Stimulated activated naive B cell treated with anti-CD40 and anti-IgM and Interleukin-4, amounts not matched to agents 10 μg/mL and 1 μg/mL and 100 μg/mL, for 72 hours (primary cell): ENCODE measurements around the gene PIF1.

Experiments used
- ATAC-seq, 2 donors: fragments of 150-1000 bp; cut with Tn5 transposase; replicated peaks; 2 replicates each; pipeline ENCODE4 v1.10.0; 2021; ENCODE audit warnings: moderate library complexity in 1 of 2
- DNase-seq: peaks from one replicate; pipeline ENCODE4 v3.0.0; 2021
- H3K27ac Mint-ChIP-seq: one replicate; pipeline ENCODE4 v1.8.0; 2022; ENCODE audit warnings: mild to moderate bottlenecking, mixed read lengths
- H3K27me3 Mint-ChIP-seq, 2 donors: one replicate each; pipeline ENCODE4 v1.8.0; 2022; ENCODE audit warnings: mixed read lengths in 2 of 2
- H3K36me3 Mint-ChIP-seq, 2 donors: one replicate each; pipeline ENCODE4 v1.8.0; 2022; ENCODE audit warnings: mixed read lengths in 2 of 2, mild to moderate bottlenecking in 1 of 2
- H3K4me1 Mint-ChIP-seq, 2 donors: one replicate each; pipeline ENCODE4 v1.8.0; 2022; ENCODE audit warnings: mixed read lengths in 2 of 2, mild to moderate bottlenecking in 1 of 2
- H3K4me3 Mint-ChIP-seq, 2 donors: one replicate each; pipeline ENCODE4 v1.8.0; 2022; ENCODE audit warnings: mild to moderate bottlenecking in 2 of 2, mixed read lengths in 2 of 2, moderate library complexity in 1 of 2
- H3K9me3 Mint-ChIP-seq, 2 donors: one replicate each; pipeline ENCODE4 v1.8.0; 2022; ENCODE audit warnings: mixed read lengths in 2 of 2, mild to moderate bottlenecking in 1 of 2

PIF1 gene, protein sequence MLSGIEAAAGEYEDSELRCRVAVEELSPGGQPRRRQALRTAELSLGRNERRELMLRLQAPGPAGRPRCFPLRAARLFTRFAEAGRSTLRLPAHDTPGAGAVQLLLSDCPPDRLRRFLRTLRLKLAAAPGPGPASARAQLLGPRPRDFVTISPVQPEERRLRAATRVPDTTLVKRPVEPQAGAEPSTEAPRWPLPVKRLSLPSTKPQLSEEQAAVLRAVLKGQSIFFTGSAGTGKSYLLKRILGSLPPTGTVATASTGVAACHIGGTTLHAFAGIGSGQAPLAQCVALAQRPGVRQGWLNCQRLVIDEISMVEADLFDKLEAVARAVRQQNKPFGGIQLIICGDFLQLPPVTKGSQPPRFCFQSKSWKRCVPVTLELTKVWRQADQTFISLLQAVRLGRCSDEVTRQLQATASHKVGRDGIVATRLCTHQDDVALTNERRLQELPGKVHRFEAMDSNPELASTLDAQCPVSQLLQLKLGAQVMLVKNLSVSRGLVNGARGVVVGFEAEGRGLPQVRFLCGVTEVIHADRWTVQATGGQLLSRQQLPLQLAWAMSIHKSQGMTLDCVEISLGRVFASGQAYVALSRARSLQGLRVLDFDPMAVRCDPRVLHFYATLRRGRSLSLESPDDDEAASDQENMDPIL

DNA sequence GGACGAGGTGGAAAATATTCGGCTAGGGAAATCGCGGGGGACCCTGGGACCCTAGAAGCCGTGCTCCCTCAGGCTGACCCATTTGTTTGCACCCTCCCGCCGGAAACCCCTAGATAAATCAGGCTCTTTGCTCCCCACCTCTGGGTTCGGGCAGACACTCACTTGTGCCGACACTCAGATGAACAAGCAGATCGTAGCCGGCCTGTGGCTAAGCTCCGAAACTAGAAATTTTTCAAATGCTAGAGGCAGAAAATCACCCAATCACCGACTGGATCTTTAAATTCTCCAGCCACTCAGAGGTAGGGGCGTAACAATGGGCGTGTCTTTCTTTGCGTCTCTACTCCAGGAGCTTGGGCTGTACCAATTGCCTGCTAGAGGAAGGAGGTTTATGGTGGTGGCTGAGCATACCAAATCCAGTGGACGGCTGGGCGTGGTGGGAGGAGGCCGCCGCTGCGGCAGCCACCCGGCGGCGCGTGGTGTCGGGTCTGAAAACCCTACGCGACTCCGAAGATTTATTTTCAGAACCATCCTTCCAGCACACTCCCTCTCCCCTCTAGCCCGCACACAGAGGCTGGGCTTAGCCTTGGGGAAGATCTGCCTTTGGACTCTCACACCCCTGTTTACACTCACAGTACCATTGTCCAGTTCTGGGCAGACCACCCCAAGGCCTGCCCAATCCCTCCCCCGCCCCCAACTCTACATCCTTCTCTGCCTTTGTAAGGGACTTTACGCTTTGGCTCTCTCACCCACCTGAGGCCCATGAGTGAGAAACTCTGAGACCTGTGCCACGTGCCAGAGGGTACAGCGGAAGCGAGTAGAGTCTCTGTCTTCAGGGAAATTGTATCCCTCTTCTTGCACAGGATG lies at the start of gene PIF1:
PIF1 (minus strand) TSS at position 217 of the 864 bp plus-strand sequence. CDS start 1,312 bp downstream, outside the sequence.
- H3K27ac Mint-ChIP-seq, result peak within 1 kb of the TSS; percentile 89
- H3K9me3 Mint-ChIP-seq, result peaks cover 0 to 1% of the 10 kb centered on the region in 2 donors
- H3K4me1 Mint-ChIP-seq, result peaks cover 26 to 38% of the 10 kb centered on the region in 2 donors
- ATAC-seq (peak; percentile 93 to 96), DNase-seq (peak; percentile 91)
- peaks cover 12 to 18% of the 10 kb centered on the region in 2 donors for H3K27me3 Mint-ChIP-seq
- H3K4me3 Mint-ChIP-seq, result peak within 1 kb of the TSS; percentile 81 to 88
- peaks cover 1 to 9% of the 10 kb centered on the region in 2 donors for H3K36me3 Mint-ChIP-seq

DNA sequence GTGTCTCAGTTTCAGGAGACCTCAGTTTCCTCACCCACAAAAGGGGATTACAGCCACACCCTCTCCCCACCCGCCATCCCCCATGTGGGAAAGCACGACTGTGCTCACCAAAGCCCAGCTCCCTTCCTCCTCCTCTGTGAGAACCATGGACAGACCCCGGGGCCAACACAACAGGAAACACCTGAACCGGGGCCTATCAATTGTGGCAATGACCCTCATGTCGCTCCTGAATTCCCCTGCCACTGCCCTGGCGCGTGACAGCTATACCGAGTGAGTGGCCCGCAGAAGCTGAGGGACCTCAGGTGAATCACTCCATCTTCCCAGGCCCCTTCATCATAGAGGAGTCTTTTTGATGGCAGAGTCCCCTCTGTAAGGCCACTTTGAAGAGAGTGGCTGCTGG lies 44.9 kb upstream of the PIF1 start:
- H3K4me3 Mint-ChIP-seq, result no peak overlapping the region
- peaks cover 26 to 37% of the 10 kb centered on the region in 2 donors for H3K36me3 Mint-ChIP-seq
- H3K9me3 Mint-ChIP-seq, result peaks cover 3 to 4% of the 10 kb centered on the region in 2 donors
- no peaks in the 10 kb centered on the region for H3K27me3 Mint-ChIP-seq
- DNase-seq, result no peak
- peaks cover 22 to 40% of the 10 kb centered on the region in 2 donors for H3K4me1 Mint-ChIP-seq
- peak overlapping the region; percentile 42 for H3K27ac Mint-ChIP-seq
- no peak for ATAC-seq

DNA sequence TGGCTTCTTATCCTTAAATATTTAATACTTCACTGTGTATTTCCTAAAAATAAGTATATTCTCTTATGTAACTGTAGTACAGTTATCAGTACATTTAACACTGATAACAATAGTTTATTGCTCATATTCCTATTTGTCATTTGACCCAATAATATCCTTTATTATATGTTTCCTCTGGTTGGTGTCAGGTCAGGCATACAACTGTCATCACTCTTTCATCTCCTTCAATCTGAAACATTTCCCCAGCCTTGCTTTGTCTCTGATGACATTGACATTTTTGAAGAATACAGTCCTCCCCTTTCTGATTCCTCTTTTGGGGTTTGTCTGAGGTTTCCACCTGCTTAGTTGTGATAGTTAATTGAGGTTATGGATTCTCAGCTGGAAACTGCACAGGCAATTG lies 44.1 kb upstream of the PIF1 start:
- Mint-ChIP-seq H3K27me3 (no peaks in the 10 kb centered on the region), H3K27ac (no peak overlapping the region), H3K4me3 (no peak overlapping the region), H3K4me1 (peaks cover 21 to 43% of the 10 kb centered on the region in 2 donors), H3K9me3 (peaks cover 3 to 4% of the 10 kb centered on the region in 2 donors), H3K36me3 (peaks cover 27 to 43% of the 10 kb centered on the region in 2 donors)
- DNase-seq, result no peak
- ATAC-seq, result no peak

DNA sequence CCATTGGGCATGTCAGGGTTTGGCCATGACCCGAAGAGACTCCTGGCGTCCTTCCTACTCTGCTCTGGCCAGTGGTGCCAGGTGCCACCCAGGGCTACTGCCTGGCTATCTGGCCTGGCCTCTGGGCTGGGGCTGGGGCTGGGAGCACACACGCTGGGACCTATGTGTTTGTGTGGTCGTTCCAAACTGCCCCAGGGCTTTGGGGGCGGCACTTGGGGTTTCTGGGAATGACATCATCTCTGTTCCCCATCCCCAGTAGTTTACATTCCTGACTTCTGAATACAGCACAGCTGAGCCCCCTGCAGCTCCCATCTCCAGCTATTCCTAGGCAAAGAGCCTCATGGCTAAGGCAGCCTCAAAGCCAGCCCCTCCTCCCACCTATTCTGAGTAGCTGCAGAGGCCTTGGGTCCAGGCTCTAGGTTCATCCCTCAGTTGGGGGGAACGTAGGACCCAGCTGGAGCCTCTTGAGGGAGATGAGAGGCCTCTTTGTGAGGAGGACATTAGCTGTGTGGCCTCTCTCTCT lies 40.6 kb upstream of the PIF1 start:
- peaks cover 31 to 57% of the 10 kb centered on the region in 2 donors for H3K4me1 Mint-ChIP-seq

DNA sequence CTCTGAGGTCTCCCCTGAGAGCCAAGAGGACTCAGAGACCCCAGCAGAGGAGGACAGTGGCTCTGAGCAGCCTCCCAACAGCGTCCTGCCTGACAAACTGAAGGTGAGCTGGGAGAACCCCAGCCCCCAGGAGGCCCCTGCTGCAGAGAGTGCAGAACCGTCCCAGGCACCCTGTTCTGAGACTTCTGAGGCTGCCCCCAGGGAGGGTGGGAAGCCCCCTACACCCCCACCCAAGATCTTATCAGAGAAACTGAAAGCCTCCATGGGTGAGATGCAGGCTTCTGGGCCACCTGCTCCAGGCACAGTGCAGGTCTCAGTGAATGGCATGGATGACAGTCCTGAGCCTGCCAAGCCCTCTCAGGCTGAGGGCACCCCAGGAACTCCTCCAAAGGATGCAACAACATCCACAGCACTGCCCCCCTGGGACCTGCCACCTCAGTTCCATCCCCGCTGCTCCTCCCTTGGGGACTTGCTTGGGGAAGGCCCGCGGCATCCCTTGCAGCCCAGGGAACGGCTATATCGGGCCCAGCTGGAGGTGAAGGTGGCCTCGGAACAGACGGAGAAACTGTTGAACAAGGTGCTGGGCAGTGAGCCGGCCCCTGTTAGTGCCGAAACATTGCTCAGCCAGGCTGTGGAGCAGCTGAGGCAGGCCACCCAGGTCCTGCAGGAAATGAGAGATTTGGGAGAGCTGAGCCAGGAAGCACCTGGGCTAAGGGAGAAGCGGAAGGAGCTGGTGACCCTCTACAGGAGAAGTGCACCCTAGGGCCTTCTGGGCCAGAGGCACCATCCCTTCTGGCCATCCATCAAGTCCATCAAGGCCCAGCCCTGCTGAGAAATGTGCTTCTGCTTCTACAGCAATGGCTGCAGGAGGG lies 39.9 kb upstream of the PIF1 start:
- peak overlapping the region in 1 of 2 donors; percentile 25 for H3K4me3 Mint-ChIP-seq
- H3K9me3 Mint-ChIP-seq, result peaks cover 3 to 4% of the 10 kb centered on the region in 2 donors
- H3K4me1 Mint-ChIP-seq, result peaks cover 31 to 53% of the 10 kb centered on the region in 2 donors
- ATAC-seq, result peak; percentile 78 to 92
- peaks cover 49 to 67% of the 10 kb centered on the region in 2 donors for H3K36me3 Mint-ChIP-seq
- no peaks in the 10 kb centered on the region for H3K27me3 Mint-ChIP-seq
- H3K27ac Mint-ChIP-seq, result peak overlapping the region; percentile 72
- DNase-seq, result peak; percentile 39

More for the DNA sequence above, 40.6 kb upstream of the PIF1 start:
- ATAC-seq, result no peak
- Mint-ChIP-seq H3K36me3 (peaks cover 49 to 65% of the 10 kb centered on the region in 2 donors), H3K27ac (no peak overlapping the region), H3K9me3 (peaks cover 3 to 4% of the 10 kb centered on the region in 2 donors), H3K27me3 (no peaks in the 10 kb centered on the region), H3K4me3 (no peak overlapping the region)
- no peak for DNase-seq

DNA sequence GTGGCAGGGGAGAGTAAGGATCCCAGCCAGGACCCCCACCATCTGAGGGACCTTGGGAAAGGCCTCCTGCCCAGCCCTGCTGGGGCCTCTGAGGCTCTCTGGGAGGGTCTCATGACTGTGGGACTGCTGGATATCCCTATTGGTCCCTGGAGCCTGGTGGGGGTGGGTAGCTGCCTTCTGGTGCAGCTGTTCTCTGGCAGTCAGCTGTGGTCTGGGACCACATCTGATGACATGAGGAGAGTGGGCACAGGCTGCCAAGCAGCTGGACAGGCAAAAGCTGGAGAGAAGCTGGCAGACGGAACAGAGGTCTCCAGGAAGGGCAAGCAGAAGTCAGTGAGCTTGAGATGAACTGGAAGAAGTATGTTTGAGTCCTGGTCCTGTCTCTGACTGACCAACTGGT lies 38.6 kb upstream of the PIF1 start:
- H3K9me3 Mint-ChIP-seq, result no peaks in the 10 kb centered on the region
- DNase-seq, result no peak
- no peak for ATAC-seq
- H3K27me3 Mint-ChIP-seq, result no peaks in the 10 kb centered on the region
- H3K27ac Mint-ChIP-seq, result peak overlapping the region; percentile 62
- peaks cover 45 to 62% of the 10 kb centered on the region in 2 donors for H3K36me3 Mint-ChIP-seq
- peaks cover 26 to 47% of the 10 kb centered on the region in 2 donors for H3K4me1 Mint-ChIP-seq
- H3K4me3 Mint-ChIP-seq, result no peak overlapping the region

DNA sequence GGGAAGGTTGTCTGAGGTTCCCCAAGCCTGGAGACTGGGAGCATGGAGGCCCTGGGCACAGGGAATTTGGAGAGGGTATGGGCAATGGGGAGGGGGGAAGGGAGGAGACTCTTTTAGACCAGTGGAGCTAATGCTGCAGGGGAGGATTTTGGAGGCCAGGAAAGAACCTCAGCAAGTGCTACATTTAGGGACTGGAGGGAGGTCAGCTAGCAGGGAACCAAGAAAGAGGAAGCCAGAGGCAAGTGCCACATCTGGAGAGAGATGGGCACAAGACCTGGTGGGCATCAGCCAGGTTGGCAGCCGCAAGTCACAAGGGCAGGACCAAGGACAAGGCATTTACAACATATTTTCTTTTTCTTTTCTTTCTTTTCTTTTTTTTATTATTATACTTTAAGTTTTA lies 37.0 kb upstream of the PIF1 start:
- DNase-seq, result no peak
- Mint-ChIP-seq H3K9me3 (no peaks in the 10 kb centered on the region), H3K27ac (peak overlapping the region; percentile 7), H3K4me3 (no peak overlapping the region), H3K36me3 (peaks cover 57 to 72% of the 10 kb centered on the region in 2 donors), H3K27me3 (no peaks in the 10 kb centered on the region), H3K4me1 (peaks cover 35 to 64% of the 10 kb centered on the region in 2 donors)
- no peak for ATAC-seq

DNA sequence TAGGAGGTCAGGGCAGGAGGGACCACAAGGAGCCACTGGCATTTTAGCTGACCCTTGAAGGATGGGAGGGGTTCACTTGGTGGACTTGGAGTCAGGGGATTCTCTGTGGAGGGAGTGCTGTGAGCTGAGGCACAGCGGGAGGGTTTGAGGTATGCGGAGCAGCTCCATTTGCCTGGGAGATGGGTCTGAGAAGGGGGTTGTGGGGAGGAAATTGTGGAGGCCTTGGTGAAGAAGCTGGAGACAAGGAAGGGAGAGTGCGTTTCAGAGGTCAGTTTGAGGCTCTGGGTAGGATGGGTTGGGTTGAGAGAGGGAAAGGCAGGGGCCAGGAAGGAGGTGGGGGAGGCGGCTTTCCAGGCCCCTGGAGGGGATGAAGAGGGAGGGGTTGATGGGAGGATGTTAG lies 36.5 kb upstream of the PIF1 start:
- ATAC-seq (no peak), DNase-seq (no peak)
- peaks cover 35 to 68% of the 10 kb centered on the region in 2 donors for H3K4me1 Mint-ChIP-seq
- H3K9me3 Mint-ChIP-seq, result no peaks in the 10 kb centered on the region
- H3K4me3 Mint-ChIP-seq, result no peak overlapping the region
- no peaks in the 10 kb centered on the region for H3K27me3 Mint-ChIP-seq
- peaks cover 55 to 72% of the 10 kb centered on the region in 2 donors for H3K36me3 Mint-ChIP-seq
- H3K27ac Mint-ChIP-seq, result peak overlapping the region; percentile 7

DNA sequence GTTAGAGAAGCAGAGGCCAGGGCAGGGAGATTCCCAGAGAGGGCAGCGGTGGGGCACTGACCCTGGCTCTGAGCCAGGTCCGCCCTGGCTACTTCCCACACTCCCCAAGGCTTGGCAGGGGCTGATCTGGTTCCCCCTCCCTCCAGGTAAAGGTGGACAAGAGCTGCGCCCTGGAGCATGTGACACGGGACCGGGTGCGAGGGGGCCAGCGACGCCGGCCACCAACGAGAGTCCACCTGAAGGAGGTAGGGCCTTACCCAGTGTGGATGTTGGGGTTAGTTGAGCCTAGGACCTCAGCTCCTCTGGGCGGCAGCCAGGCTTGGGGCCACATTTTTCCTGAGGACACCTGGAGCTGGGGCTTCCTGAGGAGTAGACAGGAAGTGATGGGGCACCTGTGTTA lies 35.9 kb upstream of the PIF1 start:
- H3K36me3 Mint-ChIP-seq, result peaks cover 55 to 71% of the 10 kb centered on the region in 2 donors
- ATAC-seq (no peak), DNase-seq (no peak)
- peaks cover 36 to 75% of the 10 kb centered on the region in 2 donors for H3K4me1 Mint-ChIP-seq
- H3K27ac Mint-ChIP-seq, result no peak overlapping the region
- no peak overlapping the region for H3K4me3 Mint-ChIP-seq
- no peaks in the 10 kb centered on the region for H3K27me3 Mint-ChIP-seq
- H3K9me3 Mint-ChIP-seq, result no peaks in the 10 kb centered on the region

DNA sequence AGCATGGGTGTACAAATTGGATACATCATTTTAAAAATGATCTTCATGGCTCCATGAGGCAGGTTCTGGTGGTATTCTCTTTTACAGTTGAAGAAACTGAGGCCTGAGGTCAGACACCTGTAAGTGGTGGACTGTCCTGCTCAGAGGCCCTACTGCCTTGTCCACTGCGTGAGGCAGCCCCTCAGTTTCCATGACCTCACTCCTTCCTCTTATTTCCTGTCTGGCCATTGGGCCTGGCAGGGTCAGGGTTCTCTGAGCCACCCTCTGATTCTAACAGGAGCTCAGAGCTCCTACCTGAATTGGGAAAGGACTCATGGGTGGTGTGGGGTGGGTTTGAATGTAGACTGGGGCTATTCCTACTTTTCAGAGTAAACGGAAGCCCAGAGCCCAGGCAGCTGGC lies 33.8 kb upstream of the PIF1 start:
- no peak for DNase-seq
- H3K4me1 Mint-ChIP-seq, result peaks cover 43 to 75% of the 10 kb centered on the region in 2 donors
- H3K27me3 Mint-ChIP-seq, result no peaks in the 10 kb centered on the region
- no peak overlapping the region for H3K27ac Mint-ChIP-seq
- no peaks in the 10 kb centered on the region for H3K9me3 Mint-ChIP-seq
- peaks cover 66 to 77% of the 10 kb centered on the region in 2 donors for H3K36me3 Mint-ChIP-seq
- no peak for ATAC-seq
- H3K4me3 Mint-ChIP-seq, result no peak overlapping the region

DNA sequence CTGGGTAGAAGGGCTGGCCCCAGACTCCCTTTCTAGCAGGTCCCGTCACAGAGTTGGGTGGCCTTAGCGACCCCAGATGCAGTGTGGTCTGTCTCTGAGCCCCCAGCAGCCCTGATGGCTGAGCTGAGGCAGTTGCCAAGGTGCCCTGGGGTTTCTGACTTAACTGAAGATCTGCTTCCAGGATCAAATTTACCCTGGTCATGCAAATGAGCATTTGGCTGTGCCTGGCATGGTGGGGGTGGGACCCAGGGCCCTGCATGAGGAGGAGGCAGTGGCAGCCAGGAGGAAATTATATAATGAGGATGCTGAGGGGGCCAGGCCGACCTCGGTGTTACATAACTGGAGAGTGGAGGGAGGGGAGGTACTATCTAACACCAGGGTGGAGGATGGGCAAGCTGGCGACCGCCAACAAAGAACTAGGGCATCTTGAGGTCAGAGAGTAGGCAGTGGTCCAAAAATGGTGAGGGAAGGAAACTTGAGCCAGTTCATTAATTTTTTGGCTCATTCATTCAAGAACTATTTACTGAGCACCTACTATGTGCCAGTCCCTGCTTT lies 32.7 kb upstream of the PIF1 start:
- H3K4me3 Mint-ChIP-seq, result no peak overlapping the region
- ATAC-seq (no peak), DNase-seq (no peak)
- peak overlapping the region; percentile 71 for H3K27ac Mint-ChIP-seq
- H3K4me1 Mint-ChIP-seq, result peaks cover 40 to 71% of the 10 kb centered on the region in 2 donors
- no peaks in the 10 kb centered on the region for H3K9me3 Mint-ChIP-seq
- peaks cover 69 to 75% of the 10 kb centered on the region in 2 donors for H3K36me3 Mint-ChIP-seq
- H3K27me3 Mint-ChIP-seq, result no peaks in the 10 kb centered on the region

DNA sequence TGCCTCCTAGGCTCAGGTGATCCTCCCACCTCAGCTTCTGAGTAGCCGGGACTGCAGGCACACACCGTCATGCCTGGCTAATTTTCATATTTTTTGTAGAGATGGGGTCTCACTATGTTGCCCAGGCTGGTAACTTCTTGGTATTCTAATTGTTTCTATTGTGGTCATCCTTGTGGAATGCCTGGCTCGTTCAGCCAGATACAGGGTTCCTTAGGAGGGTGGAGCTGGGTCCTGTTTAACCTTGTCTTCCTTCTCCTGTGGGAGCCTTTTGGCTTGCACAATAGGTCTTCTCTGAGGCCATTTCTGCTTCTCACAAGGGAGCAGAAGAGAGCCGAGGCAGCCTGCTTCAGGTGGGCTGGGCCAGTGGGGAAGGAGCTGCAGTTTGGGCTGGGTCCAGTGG lies 32.0 kb upstream of the PIF1 start:
- Mint-ChIP-seq H3K4me1 (peaks cover 39 to 68% of the 10 kb centered on the region in 2 donors), H3K36me3 (peaks cover 67 to 72% of the 10 kb centered on the region in 2 donors), H3K9me3 (no peaks in the 10 kb centered on the region), H3K27me3 (no peaks in the 10 kb centered on the region), H3K4me3 (no peak overlapping the region), H3K27ac (peak overlapping the region; percentile 71)
- ATAC-seq (no peak), DNase-seq (no peak)
